A673 (cell line): Measurements from ENCODE around the gene COL4A2. TPM values are rescaled to one million over a fixed set of nuclear protein-coding genes. Genes with fewer than 3 reads are reported as not detected.

Experiments used
- BruUV-seq: library from RNA; stranded (reverse); fragments of 400-500 nt; replicated peaks from 2 replicates; lab custom pipeline; 2021; lab: Mats Ljungman, UMichigan
- CTCF ChIA-PET: fragments of 300-600 bp; sonication (Branson Sonifier 250); formaldehyde crosslinking; loops from one replicate; lab custom pipeline; 2022; ENCODE audit warnings: antibody characterized with exemption; lab: Charles Lee
- POLR2A ChIA-PET: fragments of 300-600 bp; sonication (Branson Sonifier 250); formaldehyde crosslinking; loops from one replicate; lab custom pipeline; 2022; ENCODE audit warnings: antibody characterized with exemption; ENCODE audit not compliant: low non-redundant PET; lab: Charles Lee
- DNase-seq: peaks from one replicate; pipeline ENCODE4 v3.0.0-alpha.2; 2015; ENCODE audit warnings: low spot score
- H3K27ac ChIP-seq: fragments of 200-600 bp; sonication (generic); 2 replicates; pipeline ENCODE4 v1.5.1; 2016; ENCODE audit warnings: mixed run types, low read depth, mild to moderate bottlenecking, mixed read lengths, antibody characterized with exemption, low read length; ENCODE audit not compliant: poor library complexity, severe bottlenecking
- H3K27me3 ChIP-seq: fragments of 200-600 bp; sonication (generic); replicated peaks from 2 replicates; pipeline ENCODE4 v1.6.1; 2017; ENCODE audit warnings: mixed run types, low read depth, mild to moderate bottlenecking, mixed read lengths, antibody characterized with exemption, low read length; ENCODE audit not compliant: insufficient read depth, poor library complexity
- H3K36me3 ChIP-seq: fragments of 200-600 bp; sonication (generic); 2 replicates; pipeline ENCODE4 v1.6.1; 2016; ENCODE audit warnings: mixed run types, mild to moderate bottlenecking, mixed read lengths, antibody characterized with exemption, low read length; ENCODE audit not compliant: insufficient read depth, poor library complexity, severe bottlenecking
- H3K4me1 ChIP-seq: fragments of 200-600 bp; sonication (generic); 2 replicates; pipeline ENCODE4 v1.6.1; 2017; ENCODE audit warnings: mixed run types, mild to moderate bottlenecking, mixed read lengths, antibody characterized with exemption, low read length; ENCODE audit not compliant: insufficient read depth, poor library complexity, severe bottlenecking
- H3K4me3 ChIP-seq: fragments of 200-600 bp; sonication (generic); 2 replicates; pipeline ENCODE4 v1.5.1; 2016; ENCODE audit warnings: low read depth, mixed run types, mild to moderate bottlenecking, mixed read lengths, low read length; ENCODE audit not compliant: poor library complexity, severe bottlenecking
- H3K9me3 ChIP-seq: fragments of 200-600 bp; sonication (generic); 2 replicates; pipeline ENCODE4 v1.6.1; 2016; ENCODE audit warnings: mixed run types, low read depth, mild to moderate bottlenecking, mixed read lengths, antibody characterized with exemption, low read length; ENCODE audit not compliant: poor library complexity, severe bottlenecking
- EZH2 ChIP-seq: fragments of 200-600 bp; sonication (generic); IDR thresholded peaks from 2 replicates; pipeline ENCODE4 v1.6.1; 2017; ENCODE audit warnings: borderline replicate concordance, low read depth, mild to moderate bottlenecking, mixed read lengths, antibody characterized with exemption, low read length; ENCODE audit not compliant: poor library complexity, severe bottlenecking
- intact Hi-C: fragments of 100-400 bp; cut with micrococcal nuclease; formaldehyde crosslinking; loops from one replicate; pipeline ENCODE4 v1.10.0; 2022; ENCODE audit not compliant: unreplicated experiment
- total RNA-seq: library from RNA; stranded (reverse); gene quantifications from 2 replicates; pipeline ENCODE4 v1.2.3, GENCODE V29; 2021
- TF ChIP-seq, protein P1 (sequence below): fragments of 300-800, 200-600 bp; sonication (generic); conservative IDR thresholded peaks from 2 replicates; pipeline ENCODE4 v1.5.1; 2017; ENCODE audit warnings: low read depth, mild to moderate bottlenecking, antibody characterized with exemption, low read length, moderate library complexity, mixed read lengths

The COL4A2 gene
- total RNA-seq, 1 experiment from 2014 or later: 184 TPM

GRCh38 chr13:110347535-110348308, 40.6 kb downstream of the COL4A2 start:
- H3K27ac ChIP-seq: peak overlapping the region; percentile 11
- CTCF ChIA-PET: no interaction called here

DNA sequence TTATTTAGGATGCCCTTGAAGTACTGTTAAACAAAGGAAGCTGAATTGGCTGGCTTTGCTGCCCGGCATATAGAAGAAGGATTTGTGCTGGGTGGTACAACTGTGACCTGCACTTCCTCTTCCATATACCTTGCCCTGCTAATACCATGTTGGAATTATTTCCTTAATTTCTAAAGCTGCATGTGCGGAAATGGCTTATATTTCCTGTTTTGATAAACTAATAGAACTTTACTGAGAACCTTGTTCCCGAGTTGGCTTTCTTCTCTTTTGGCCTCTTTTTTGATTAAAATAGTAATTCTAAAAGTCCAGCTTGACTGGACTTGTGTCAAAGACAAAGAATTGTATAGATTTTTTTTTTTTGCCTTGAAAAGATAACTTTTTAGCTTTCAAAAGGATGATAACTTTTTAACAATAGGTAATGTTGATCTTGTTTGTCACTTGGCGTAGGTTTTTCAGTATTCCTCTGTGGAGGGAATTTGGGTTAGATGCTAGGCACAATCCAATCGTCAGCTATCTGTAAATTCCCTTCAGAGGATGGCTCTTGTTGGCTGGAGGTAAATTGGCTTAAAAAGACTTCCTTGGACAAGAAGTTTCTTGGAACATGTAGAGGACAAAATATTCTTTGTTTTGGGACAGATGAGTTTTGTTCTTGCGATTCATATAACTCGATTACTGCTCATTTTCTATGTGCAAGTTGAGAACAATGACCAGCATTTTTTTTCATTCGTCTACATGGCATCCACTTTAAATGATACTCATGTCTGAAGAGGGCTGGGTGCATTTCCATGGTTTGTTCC, 41.4 kb downstream of the COL4A2 start:
- ChIA-PET POLR2A (no interaction called here), CTCF (no interaction called here)
- H3K4me1 ChIP-seq: peaks cover 4% of the 10 kb centered on the region
- no peaks in the 10 kb centered on the region for H3K9me3 ChIP-seq
- no peak overlapping the region for H3K4me3 ChIP-seq
- DNase-seq: no peak
- intact Hi-C loops: no loop called here
- TF ChIP-seq, protein P1, sequence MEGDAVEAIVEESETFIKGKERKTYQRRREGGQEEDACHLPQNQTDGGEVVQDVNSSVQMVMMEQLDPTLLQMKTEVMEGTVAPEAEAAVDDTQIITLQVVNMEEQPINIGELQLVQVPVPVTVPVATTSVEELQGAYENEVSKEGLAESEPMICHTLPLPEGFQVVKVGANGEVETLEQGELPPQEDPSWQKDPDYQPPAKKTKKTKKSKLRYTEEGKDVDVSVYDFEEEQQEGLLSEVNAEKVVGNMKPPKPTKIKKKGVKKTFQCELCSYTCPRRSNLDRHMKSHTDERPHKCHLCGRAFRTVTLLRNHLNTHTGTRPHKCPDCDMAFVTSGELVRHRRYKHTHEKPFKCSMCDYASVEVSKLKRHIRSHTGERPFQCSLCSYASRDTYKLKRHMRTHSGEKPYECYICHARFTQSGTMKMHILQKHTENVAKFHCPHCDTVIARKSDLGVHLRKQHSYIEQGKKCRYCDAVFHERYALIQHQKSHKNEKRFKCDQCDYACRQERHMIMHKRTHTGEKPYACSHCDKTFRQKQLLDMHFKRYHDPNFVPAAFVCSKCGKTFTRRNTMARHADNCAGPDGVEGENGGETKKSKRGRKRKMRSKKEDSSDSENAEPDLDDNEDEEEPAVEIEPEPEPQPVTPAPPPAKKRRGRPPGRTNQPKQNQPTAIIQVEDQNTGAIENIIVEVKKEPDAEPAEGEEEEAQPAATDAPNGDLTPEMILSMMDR: no peak
- TF ChIP-seq EZH2: no peak
- H3K27ac ChIP-seq: peak overlapping the region; percentile 11
- no peaks in the 10 kb centered on the region for H3K27me3 ChIP-seq
- H3K36me3 ChIP-seq: no peaks in the 10 kb centered on the region
- no TSS peak for BruUV-seq

More at GRCh38 chr13:110347535-110348308, 40.6 kb downstream of the COL4A2 start:
- DNase-seq: peak; percentile 48
- TF ChIP-seq, protein P1: no peak
- no peak for TF ChIP-seq EZH2
- Histone ChIP-seq H3K9me3 (no peaks in the 10 kb centered on the region), H3K4me1 (peaks cover 4% of the 10 kb centered on the region), H3K36me3 (no peaks in the 10 kb centered on the region), H3K27me3 (no peaks in the 10 kb centered on the region), H3K4me3 (no peak overlapping the region)
- POLR2A ChIA-PET: no interaction called here
- no TSS peak for BruUV-seq
- intact Hi-C loops: no loop called here

GRCh38 chr13:110349239-110349638, 42.2 kb downstream of the COL4A2 start:
- no TSS peak for BruUV-seq

More at GRCh38 chr13:110349239-110349638, 42.2 kb downstream of the COL4A2 start:
- H3K36me3 ChIP-seq: no peaks in the 10 kb centered on the region
- no peaks in the 10 kb centered on the region for H3K9me3 ChIP-seq
- intact Hi-C loops: no loop called here
- ChIA-PET CTCF (no interaction called here), POLR2A (no interaction called here)
- DNase-seq: no peak
- peaks cover 4% of the 10 kb centered on the region for H3K4me1 ChIP-seq
- no peak overlapping the region for H3K27ac ChIP-seq
- H3K4me3 ChIP-seq: no peak overlapping the region
- no peak for TF ChIP-seq EZH2
- TF ChIP-seq, protein P1: no peak
- no peaks in the 10 kb centered on the region for H3K27me3 ChIP-seq
